ENCODE measurements around the gene RRP36. TPM values are rescaled to one million over a fixed set of nuclear protein-coding genes. Genes with fewer than 3 reads are reported as not detected.

RRP36 gene
- total and polyA plus RNA-seq, 2 of the 8 experiments (the other 6 are each of a cell fraction or from before 2014, with no cell fraction given): 33.9 to 92.3 TPM

DNA sequence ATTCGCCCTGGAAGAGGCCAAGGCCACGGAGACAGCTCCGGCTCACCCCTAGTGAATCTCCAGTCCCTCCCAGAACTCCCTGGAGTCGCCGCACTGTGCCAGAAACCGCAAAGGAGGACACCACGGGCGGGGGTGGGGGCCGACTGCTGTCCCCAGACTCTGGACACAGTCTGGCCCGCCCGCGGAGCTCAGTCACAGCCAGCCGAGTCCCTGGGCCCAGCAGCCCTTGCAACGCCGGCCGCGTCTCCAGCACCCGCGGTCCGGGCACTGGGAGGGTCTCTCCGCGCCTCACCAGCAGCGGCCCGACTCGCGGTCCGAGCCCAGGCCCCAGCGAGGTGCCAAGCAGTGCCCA is 43.0 kb upstream of the RRP36 start (continued):
- TF ChIP-seq, protein P1, sequence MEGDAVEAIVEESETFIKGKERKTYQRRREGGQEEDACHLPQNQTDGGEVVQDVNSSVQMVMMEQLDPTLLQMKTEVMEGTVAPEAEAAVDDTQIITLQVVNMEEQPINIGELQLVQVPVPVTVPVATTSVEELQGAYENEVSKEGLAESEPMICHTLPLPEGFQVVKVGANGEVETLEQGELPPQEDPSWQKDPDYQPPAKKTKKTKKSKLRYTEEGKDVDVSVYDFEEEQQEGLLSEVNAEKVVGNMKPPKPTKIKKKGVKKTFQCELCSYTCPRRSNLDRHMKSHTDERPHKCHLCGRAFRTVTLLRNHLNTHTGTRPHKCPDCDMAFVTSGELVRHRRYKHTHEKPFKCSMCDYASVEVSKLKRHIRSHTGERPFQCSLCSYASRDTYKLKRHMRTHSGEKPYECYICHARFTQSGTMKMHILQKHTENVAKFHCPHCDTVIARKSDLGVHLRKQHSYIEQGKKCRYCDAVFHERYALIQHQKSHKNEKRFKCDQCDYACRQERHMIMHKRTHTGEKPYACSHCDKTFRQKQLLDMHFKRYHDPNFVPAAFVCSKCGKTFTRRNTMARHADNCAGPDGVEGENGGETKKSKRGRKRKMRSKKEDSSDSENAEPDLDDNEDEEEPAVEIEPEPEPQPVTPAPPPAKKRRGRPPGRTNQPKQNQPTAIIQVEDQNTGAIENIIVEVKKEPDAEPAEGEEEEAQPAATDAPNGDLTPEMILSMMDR (IDR thresholded peaks at IDR 0.05; ENCODE audit: control extremely low read depth in 1 of 3, insufficient read depth in 1 of 3, low read depth in 1 of 3, low read length in 3 of 3): no peak
- TF ChIP-seq SIX5 (IDR thresholded peaks at IDR 0.05; ENCODE audit: low read depth, low read length): no peak
- TF ChIP-seq CEBPB (IDR thresholded peaks at IDR 0.05; ENCODE audit: low read depth, low read length): no peak
- no peak for TF ChIP-seq CHD2 (IDR thresholded peaks at IDR 0.05; ENCODE audit: low read length)
- no peak for TF ChIP-seq TEAD4 (IDR thresholded peaks at IDR 0.05; ENCODE audit: low read depth, low read length)
